ENCODE data around the gene MAP1S.

The MAP1S gene

GRCh38 chr19:17752865-17753639 is 33.8 kb downstream of the MAP1S start:
- DNase-seq (ENCODE audit: low read depth), result no peak
- TF ChIP-seq CTCF (IDR thresholded peaks at IDR 0.05; ENCODE audit: insufficient read depth, low read depth, low read length, missing control alignments), result no peak
- H3K4me3 ChIP-seq (ENCODE audit: low read depth, low read length), result no peak overlapping the region

GRCh38 chr19:17753976-17754375 is 34.7 kb downstream of the MAP1S start:
- no peak for DNase-seq (ENCODE audit: low read depth)
- no peak overlapping the region for H3K4me3 ChIP-seq (ENCODE audit: low read depth, low read length)
- no peak for TF ChIP-seq CTCF (IDR thresholded peaks at IDR 0.05; ENCODE audit: insufficient read depth, low read depth, low read length, missing control alignments)

- peak overlapping the region; percentile 13 for H3K4me3 ChIP-seq (ENCODE audit: low read depth, low read length)
- DNase-seq (ENCODE audit: low read depth), result peak; percentile 90
- peak; percentile 41 for TF ChIP-seq CTCF (IDR thresholded peaks at IDR 0.05; ENCODE audit: insufficient read depth, low read depth, low read length, missing control alignments)
These were observed 35.6 kb downstream of the MAP1S start for GRCh38 chr19:17754634-17755442.

- DNase-seq (ENCODE audit: low read depth), result no peak
- TF ChIP-seq CTCF (IDR thresholded peaks at IDR 0.05; ENCODE audit: insufficient read depth, low read depth, low read length, missing control alignments), result no peak
- H3K4me3 ChIP-seq (ENCODE audit: low read depth, low read length), result peak overlapping the region; percentile 13
These were observed 36.2 kb downstream of the MAP1S start for GRCh38 chr19:17755443-17755890.

- DNase-seq (ENCODE audit: low read depth), result peak; percentile 93
- TF ChIP-seq CTCF (IDR thresholded peaks at IDR 0.05; ENCODE audit: insufficient read depth, low read depth, low read length, missing control alignments), result no peak
- H3K4me3 ChIP-seq (ENCODE audit: low read depth, low read length), result no peak overlapping the region; the same call in 1 of the 2 replicates
These were observed 36.8 kb downstream of the MAP1S start for GRCh38 chr19:17755977-17756670.

GRCh38 chr19:17757125-17757524 is 37.8 kb downstream of the MAP1S start:
- no peak for TF ChIP-seq CTCF (IDR thresholded peaks at IDR 0.05; ENCODE audit: insufficient read depth, low read depth, low read length, missing control alignments)
- no peak for DNase-seq (ENCODE audit: low read depth)
- no peak overlapping the region for H3K4me3 ChIP-seq (ENCODE audit: low read depth, low read length)
